NCI-H2227 (cell line): ENCODE data around the gene EFNB2.
A peak's percentile ranks its signal among the peaks of the same experiment; 100 is the strongest.

Experiments
- DNase-seq: peaks from one replicate; lab custom pipeline; 2025; ENCODE audit not compliant: unreplicated experiment; lab: John Stamatoyannopoulos, UW

Gene EFNB2

GRCh38 chr13:106526738-106527444, 8.6 kb downstream of the EFNB2 start:
- no peak for DNase-seq

- DNase-seq, result no peak
These were observed 9.6 kb downstream of the EFNB2 start for GRCh38 chr13:106525865-106526264.

- DNase-seq, result no peak
These were observed 11.4 kb downstream of the EFNB2 start for GRCh38 chr13:106524108-106524507.

DNA sequence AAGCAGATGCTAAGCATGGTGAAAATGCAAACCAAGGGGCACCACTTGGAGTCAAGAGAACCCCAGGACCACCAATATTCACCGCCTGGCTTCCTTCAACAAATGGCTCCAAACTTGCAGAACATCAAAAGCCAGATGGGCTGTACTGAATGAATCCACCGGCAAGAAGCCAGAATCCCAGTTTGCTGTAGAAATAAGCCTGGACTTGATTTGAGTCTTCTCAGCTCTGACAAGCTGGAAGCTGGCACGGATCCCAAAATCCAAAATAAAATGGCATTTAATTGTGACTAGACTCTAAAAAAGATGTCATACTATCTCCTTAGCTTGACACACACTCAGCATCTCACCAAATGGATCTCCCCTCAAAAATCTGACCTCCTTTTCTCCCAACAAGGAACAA, 11.9 kb downstream of the EFNB2 start:
- DNase-seq, result no peak

DNA sequence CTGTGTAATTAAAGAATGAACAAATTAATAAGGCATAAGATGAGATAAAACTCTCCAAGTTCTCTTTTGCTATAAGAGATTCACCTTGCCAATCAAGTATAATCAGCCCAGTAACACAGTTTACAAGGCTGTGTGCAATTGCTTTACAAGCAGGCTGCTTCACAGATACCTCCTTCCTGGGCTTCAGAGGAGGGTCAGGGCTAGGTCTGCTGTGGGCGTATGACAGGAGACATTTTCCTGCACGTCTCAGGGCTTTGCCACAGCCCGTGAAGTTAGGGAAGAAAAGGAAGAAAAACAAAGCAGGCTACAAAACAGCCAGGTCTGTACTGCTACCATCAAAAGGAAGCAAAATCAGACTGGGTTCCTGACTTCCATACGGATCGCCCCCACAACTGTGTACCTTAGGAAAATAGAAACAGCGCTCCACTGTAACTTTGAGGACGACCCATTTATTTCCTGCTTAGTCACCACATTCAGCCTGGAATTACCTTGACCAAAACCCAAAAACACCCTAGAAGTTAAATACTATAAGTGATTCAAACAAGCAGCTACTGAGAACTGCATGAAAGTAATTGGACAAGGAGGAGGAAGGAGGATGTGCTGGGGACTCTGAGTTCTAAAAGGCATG, 12.4 kb downstream of the EFNB2 start:
- DNase-seq, result no peak

DNA sequence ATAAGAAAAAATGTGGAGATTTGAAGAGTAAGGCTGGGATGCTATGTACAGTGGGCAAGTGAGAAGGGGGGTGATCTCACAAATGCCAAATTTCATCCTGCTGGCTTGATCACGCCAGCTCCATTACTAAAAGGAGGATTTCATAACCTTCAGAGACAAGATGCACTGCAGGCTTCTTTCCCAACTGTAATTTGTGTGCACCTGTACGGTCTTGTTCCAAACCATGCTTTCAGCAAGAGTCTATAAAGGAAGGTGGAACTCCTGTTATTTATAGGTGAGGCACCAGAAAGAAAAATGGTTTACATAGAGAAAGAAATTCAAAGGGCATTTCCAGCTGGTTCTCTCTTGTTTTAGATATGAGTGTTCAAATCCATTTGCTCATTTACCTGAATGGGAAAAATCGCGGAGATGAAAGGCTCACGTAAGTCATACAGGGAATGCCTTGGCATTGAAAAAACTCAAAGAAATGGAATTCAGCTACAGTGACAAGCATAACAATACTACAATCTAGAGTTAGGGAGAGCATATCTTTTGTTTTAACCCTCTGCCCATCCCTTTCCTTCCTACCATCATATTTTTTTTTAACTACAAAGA, 13.3 kb downstream of the EFNB2 start:
- DNase-seq, result no peak

DNA sequence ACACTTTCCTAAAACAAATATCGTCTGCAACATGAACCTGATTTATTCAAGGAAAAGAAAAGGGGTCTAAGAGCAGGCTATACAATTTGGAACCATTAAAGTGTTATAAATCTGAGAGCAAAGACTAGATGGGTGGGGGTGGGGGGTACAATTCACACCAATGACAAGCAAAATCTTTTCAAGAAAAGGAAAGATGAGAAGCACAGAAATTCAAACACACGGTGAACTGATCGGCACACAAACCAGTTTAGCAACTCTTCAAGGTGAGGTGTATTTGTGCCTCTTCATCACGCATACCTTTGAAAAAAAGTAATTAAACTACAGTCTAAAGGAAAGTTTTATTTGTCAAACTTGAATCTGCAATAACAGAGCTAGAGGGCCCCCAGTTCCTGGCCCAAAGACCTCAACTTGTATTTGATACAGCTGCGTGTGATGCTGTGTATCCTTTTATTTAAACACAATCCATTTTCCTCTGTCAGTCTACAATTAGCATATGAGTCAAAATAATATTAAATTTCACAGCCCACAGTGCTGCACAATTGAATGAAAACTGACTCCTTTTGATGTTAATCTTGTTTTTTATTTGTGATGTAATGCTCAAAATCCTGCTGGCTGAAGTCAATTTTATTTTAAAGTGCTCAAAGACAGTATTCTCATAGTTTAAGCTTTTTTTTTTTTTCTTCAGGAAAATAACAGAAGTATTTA, 14.2 kb downstream of the EFNB2 start:
- DNase-seq, result no peak

DNA sequence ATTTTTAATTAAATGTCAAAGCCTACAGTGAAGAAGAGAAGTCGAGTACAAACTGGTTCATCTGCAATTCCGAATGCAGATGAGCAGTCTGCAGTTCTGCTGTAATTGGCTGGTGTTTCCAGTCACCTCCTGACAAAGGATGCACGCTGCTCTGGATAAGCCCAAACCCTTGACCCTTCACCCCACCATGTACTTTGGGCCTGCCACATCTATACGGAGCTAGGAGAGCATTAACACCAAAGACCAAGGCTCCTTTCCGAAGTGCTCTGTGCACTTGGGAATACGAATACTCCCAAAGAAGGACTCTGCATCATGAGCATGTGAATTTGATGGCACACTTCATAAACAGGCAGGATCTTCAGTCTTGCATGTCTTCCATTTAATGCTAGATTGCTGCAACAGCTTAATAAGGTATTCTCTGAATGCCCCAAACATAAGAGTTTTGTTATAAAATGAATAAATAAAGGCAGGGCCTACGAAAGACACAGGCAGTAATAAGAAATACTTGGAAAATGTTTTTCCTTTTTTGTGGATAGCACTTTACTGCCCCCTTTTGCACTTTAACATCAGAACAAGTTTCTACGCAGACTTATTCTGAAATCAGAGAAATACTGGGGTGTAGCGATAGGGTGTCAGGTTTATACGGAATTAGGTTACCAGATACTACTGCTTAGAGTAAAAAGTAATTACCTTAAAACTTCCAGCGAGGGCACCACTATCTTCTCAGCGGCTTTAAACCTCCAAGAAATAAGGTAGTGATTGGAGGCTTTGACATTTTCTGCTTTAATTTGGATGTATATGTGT, 15.0 kb downstream of the EFNB2 start:
- DNase-seq, result peak; percentile 3

DNA sequence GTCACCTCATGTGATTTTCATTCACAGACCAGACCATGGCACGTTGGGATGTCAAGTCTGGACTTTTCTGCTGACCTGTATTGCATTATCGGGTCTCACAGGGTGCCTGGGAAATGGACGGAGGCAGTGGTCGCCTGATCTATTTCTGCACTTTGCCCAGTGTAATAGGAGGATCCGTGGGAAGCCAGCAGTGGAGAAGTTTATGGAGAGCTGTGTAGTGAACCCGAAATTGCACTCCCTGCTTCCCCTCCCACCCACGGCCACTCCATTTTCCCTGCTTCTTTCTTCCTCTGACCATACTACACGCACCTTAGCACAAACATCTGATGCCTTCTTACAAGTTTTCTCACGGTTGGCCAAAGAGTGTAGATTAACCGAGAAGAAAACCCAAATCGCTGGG, 16.9 kb downstream of the EFNB2 start:
- DNase-seq, result no peak

DNA sequence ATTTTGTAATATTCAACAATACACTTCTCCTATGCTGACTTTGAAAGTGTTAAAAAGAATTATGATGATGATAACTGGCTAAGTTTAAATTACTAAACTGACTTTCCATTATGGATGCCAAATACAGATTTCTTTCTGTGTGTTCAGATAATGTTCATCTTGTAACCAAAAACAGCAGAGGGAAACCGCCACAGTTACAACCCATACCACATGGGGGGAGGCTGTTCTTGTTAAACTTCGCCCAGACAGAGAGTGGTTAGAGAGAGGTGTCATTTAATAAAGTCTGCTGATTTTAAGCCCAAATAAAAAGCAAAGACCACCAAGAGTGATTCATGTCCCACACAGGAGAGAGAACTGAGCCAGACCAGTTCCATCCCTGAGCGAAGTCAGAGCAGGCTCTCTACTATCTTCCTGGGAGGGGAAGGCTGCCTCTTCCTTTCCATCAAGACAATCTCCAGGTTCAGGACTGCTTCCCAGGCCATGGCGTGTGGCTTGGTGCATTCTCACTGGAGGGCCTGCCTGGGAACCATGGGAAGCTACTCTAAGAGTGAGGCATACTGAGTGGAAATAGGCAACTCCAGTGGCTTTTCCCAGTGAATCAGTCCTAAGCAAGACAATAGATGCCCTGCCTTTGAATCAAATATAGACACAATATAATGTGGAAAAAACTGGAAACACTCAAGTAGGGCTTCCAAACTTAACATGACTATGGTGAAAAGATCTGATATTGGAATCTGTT, 18.2 kb downstream of the EFNB2 start:
- no peak for DNase-seq

DNA sequence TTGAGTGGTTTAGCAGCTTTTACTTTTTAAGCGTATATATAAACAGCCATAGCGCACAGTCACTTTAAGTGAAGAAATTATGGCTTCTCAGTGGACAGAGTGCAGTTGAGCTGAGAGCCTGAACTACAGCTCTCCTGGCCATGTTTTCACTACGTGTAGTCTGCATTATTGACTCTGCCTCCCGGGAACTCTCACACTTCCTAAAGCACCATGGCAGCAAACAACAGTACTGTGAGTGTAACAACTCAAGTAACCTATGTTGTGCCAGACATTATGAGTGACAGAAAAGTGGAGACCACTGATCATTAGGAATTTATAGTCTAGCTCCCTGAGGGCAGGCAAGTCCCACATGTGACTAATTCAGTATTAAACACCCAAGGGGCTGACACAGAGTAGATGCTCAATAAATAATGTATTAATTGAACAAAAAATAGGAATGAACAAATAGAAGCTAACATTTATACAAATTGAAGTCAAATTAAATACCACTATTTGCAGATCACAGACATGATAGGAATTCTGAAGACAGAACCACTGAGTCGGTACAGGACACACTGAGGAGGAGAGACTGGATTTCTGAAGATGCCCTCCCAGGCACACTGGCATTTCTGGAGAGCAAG, 19.7 kb downstream of the EFNB2 start:
- DNase-seq, result no peak

- no peak for DNase-seq
These were observed 20.4 kb downstream of the EFNB2 start for GRCh38 chr13:106514928-106515634.

GRCh38 chr13:106513025-106513983, 22.2 kb downstream of the EFNB2 start:
- DNase-seq, result no peak

DNA sequence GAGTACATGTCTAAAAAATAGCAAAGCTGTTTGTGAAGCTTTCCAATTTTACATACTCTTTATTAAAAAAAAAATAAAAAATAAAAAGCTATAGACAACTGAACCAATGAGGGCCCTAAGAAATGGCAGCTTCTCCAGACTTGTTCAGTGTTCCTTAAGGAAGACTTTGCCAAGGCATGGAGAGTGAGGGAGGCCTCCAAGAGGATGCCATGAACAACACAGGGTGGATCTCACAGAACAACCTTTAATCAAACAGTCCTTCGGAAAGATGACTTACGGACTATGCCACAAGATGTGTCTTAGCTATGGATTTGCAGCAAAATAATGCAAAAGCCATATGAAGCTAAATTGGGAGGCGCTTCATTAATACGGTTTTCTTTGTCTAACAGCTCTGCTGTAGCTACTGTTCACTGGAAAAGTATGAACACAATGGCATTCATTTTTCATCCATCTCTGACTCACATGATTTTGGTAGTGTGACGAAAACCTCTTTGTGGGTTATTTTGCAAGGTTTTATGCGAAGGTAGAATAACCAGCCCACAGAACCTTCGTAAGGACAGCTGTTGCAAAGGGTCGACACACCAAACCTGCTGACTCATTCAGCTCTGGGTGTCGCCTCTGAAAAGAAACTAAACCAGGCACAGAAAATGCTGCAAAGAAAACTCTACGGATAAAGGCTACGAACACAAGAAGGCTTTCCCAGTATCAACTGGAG, 27.7 kb downstream of the EFNB2 start:
- no peak for DNase-seq

- DNase-seq, result no peak
These were observed 29.2 kb downstream of the EFNB2 start for GRCh38 chr13:106506286-106506685.

- no peak for DNase-seq
These were observed 29.7 kb downstream of the EFNB2 start for GRCh38 chr13:106505732-106506131.

DNA sequence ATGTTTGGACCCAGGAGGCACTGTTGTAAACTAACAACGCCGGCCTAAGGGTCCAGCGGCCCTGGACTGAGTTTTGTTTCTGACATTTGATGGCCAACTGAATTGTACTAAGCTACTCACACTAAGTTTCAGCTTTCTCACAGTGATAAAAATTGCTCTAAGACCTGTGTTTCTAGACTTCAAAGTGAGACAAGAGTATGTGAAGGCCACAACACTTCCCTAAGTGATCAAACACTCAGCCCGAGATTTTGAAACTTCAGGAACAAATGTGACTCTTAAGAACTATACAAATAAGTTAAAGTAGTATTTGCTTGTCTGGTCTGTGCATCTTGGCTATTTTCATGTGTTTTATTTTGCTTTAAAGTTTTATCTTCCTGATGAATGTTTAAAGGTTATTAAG, 30.2 kb downstream of the EFNB2 start:
- no peak for DNase-seq
